SU-DHL-6 (cell line): ENCODE measurements around the gene DYDC2.
"Not testable (repeated sequence)": the region's sequence is repeated elsewhere in the genome, so short reads cannot be mapped to it uniquely, and the experiment has no call there.

Experiments
- H2AFZ ChIP-seq: fragments of 200-600 bp; sonication (generic); 2 replicates; pipeline ENCODE4 v1.6.1; 2014; ENCODE audit warnings: low read depth, mild to moderate bottlenecking, moderate library complexity, mixed read lengths, antibody characterized with exemption, low read length; ENCODE audit not compliant: severe bottlenecking
- H3F3A ChIP-seq: fragments of 200-600 bp; shearing (Covaris generic); 2 replicates; pipeline ENCODE4 v1.6.0; 2016; ENCODE audit warnings: antibody characterized with exemption, mild to moderate bottlenecking; ENCODE audit not compliant: insufficient read depth
- H3K27ac ChIP-seq: fragments of 200-600 bp; sonication (generic); 2 replicates; pipeline ENCODE4 v1.5.1; 2016; ENCODE audit warnings: low read depth, mild to moderate bottlenecking, low read length, moderate library complexity, mixed read lengths
- H3K27me3 ChIP-seq: fragments of 200-600 bp; sonication (generic), shearing (Covaris generic); 2 replicates; pipeline ENCODE4 v1.6.0; 2014; ENCODE audit warnings: mild to moderate bottlenecking, low read length
- H3K36me3 ChIP-seq: fragments of 200-600 bp; sonication (generic); 2 replicates; pipeline ENCODE4 v1.6.1; 2014; ENCODE audit warnings: mild to moderate bottlenecking, low read length, mixed read lengths
- H3K4me2 ChIP-seq: fragments of 300-600, 200-600 bp; shearing (Covaris generic), sonication (generic); 2 replicates; pipeline ENCODE4 v1.6.0; 2014; ENCODE audit warnings: low read length, low read depth, mild to moderate bottlenecking; ENCODE audit not compliant: poor library complexity, severe bottlenecking
- H3K4me3 ChIP-seq: fragments of 200-600 bp; sonication (generic); 2 replicates; pipeline ENCODE4 v1.5.1; 2014; ENCODE audit warnings: antibody characterized with exemption, low read length, mild to moderate bottlenecking, mixed read lengths; ENCODE audit not compliant: insufficient read depth, poor library complexity, severe bottlenecking
- H3K79me2 ChIP-seq: fragments of 200-600 bp; sonication (generic); 2 replicates; pipeline ENCODE4 v1.6.1; 2014; ENCODE audit warnings: mild to moderate bottlenecking, low read length, moderate library complexity; ENCODE audit not compliant: insufficient read depth
- H3K9ac ChIP-seq: fragments of 200-600 bp; sonication (generic); 2 replicates; pipeline ENCODE4 v1.7.0; 2014; ENCODE audit warnings: mild to moderate bottlenecking, low read length
- H3K9me2 ChIP-seq: fragments of 200-600 bp; sonication (generic); replicated peaks from 2 replicates; pipeline ENCODE4 v1.6.1; 2014; ENCODE audit warnings: low read length; ENCODE audit not compliant: insufficient read depth
- H3K9me3 ChIP-seq: fragments of 200-600 bp; sonication (generic); 2 replicates; pipeline ENCODE4 v1.6.1; 2014; ENCODE audit warnings: low read length, mixed read lengths; ENCODE audit not compliant: insufficient read depth
- H4K20me1 ChIP-seq: fragments of 200-600 bp; sonication (generic); 2 replicates; pipeline ENCODE4 v1.6.1; 2014; ENCODE audit warnings: low read depth, mild to moderate bottlenecking, antibody characterized with exemption, low read length, moderate library complexity, mixed read lengths
- EZH2phosphoT487 ChIP-seq: fragments of 200-600 bp; sonication (generic), shearing (Covaris generic); conservative IDR thresholded peaks from 2 replicates; pipeline ENCODE4 v1.6.1; 2018; ENCODE audit warnings: mild to moderate bottlenecking, antibody characterized with exemption, low read length, moderate library complexity, mixed read lengths
- TF ChIP-seq, protein P1 (sequence below): fragments of 200-600 bp; sonication (generic); IDR thresholded peaks from one replicate; pipeline ENCODE4 v1.5.1; 2017; ENCODE audit warnings: antibody characterized with exemption, mild to moderate bottlenecking, low read length, moderate library complexity; ENCODE audit not compliant: insufficient read depth, poor library complexity, severe bottlenecking

The DYDC2 gene

DNA sequence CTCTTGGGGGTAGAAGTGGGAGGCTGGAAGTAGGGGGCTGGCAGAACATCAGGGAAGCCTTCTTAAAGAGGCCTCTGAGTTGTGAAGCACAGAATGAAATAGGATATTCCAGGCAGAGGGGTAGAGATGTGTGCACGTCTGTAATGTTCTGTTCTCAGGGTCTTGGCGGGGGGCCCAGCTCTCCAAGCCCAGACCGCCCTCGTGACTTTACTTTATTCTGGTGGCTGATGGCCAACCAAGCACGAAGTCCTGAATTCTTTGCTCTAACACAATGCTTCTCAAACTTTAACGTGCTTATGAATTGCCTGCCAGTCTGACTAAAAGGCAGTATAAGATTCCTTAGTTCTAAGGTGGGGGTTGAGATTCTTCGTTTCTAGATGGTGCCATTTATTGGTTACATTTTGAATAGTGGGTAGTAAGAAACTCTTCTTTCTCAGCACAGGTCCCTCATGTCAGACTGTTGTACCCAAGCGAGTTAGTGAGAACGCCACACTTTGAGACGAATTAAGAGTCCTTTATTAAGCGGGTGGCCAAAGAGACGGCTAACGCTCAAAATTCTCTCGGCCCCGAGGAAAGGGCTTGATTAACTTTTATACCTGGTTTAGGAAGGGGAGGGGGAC is 60.0 kb downstream of the DYDC2 start:
- H3K27ac ChIP-seq: no peak overlapping the region
- H3K9ac ChIP-seq: no peak overlapping the region
- H3K4me3 ChIP-seq: no peak overlapping the region
- H3K79me2 ChIP-seq: no peaks in the 10 kb centered on the region
- H3F3A ChIP-seq: no peaks in the 10 kb centered on the region
- no peak overlapping the region for H2AFZ ChIP-seq
- H3K36me3 ChIP-seq: no peaks in the 10 kb centered on the region
- H3K9me2 ChIP-seq: no peaks in the 10 kb centered on the region
- no peaks in the 10 kb centered on the region for H3K9me3 ChIP-seq
- H4K20me1 ChIP-seq: no peaks in the 10 kb centered on the region
- TF ChIP-seq EZH2phosphoT487: no peak
- TF ChIP-seq, protein P1, sequence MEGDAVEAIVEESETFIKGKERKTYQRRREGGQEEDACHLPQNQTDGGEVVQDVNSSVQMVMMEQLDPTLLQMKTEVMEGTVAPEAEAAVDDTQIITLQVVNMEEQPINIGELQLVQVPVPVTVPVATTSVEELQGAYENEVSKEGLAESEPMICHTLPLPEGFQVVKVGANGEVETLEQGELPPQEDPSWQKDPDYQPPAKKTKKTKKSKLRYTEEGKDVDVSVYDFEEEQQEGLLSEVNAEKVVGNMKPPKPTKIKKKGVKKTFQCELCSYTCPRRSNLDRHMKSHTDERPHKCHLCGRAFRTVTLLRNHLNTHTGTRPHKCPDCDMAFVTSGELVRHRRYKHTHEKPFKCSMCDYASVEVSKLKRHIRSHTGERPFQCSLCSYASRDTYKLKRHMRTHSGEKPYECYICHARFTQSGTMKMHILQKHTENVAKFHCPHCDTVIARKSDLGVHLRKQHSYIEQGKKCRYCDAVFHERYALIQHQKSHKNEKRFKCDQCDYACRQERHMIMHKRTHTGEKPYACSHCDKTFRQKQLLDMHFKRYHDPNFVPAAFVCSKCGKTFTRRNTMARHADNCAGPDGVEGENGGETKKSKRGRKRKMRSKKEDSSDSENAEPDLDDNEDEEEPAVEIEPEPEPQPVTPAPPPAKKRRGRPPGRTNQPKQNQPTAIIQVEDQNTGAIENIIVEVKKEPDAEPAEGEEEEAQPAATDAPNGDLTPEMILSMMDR: no peak
- H3K4me2 ChIP-seq: no peak overlapping the region
- no peaks in the 10 kb centered on the region for H3K27me3 ChIP-seq

DNA sequence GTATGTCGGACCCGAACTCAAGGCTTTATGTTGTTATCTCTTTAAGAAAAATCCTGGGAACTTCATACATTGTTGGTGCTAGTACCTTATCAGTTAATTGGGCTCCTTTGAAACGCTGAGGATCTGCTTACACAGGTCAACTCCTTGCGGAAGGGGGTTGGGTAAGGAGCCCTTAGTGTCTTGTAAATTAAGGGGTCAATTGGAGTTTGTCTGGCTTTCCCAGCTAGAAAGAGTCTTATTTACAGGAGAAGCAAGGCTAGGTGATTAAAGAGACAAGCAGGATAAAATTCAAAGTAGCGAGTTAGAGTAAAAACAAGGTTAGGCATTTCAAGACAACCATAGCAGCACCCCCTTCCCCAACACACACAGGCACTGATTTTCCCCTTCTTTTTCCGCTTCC is 60.7 kb downstream of the DYDC2 start:
- not testable (repeated sequence) for H3K9ac ChIP-seq, H3F3A ChIP-seq, H4K20me1 ChIP-seq, H3K9me3 ChIP-seq, H3K27ac ChIP-seq, H3K36me3 ChIP-seq, H3K27me3 ChIP-seq, H3K4me3 ChIP-seq, H3K79me2 ChIP-seq, H2AFZ ChIP-seq, H3K4me2 ChIP-seq, H3K9me2 ChIP-seq
